HepG2 (cell line): ENCODE measurements around the gene MAP3K2.

ENCODE experiments used
- ATF7 ChIP-seq, 2 experiments: fragments of 450-650 bp in 1 of 2; sonication (generic) in 1 of 2; formaldehyde crosslinking in 1 of 2; IDR thresholded peaks; 2 replicates each; pipeline versions ENCODE4 v1.4.0 to v1.6.1; 2016 to 2020; ENCODE audit warnings: antibody characterized with exemption in 1 of 2, mild to moderate bottlenecking in 1 of 2, missing genetic modification reagents in 1 of 2
- BRD4 ChIP-seq: sonication (generic); formaldehyde crosslinking; IDR thresholded peaks from 2 replicates; pipeline ENCODE4 v1.4.0; 2020; ENCODE audit warnings: missing genetic modification reagents
- ZNF263 ChIP-seq: sonication (generic); formaldehyde crosslinking; IDR thresholded peaks from 2 replicates; pipeline ENCODE4 v1.4.0; 2020; ENCODE audit warnings: missing genetic modification reagents
- ZNF766 ChIP-seq: sonication (generic); formaldehyde crosslinking; IDR thresholded peaks from 2 replicates; pipeline ENCODE4 v1.5.0; 2020; ENCODE audit warnings: missing genetic modification reagents, borderline replicate concordance
- TF ChIP-seq, protein P1 (sequence below): IDR thresholded peaks from 2 replicates; pipeline ENCODE4 v1.6.1; 2016; ENCODE audit warnings: low read depth
- TF ChIP-seq, protein P2 (sequence below): sonication (generic); formaldehyde crosslinking; IDR thresholded peaks from 2 replicates; pipeline ENCODE4 v1.5.0; 2020; ENCODE audit warnings: missing genetic modification reagents
- TF ChIP-seq, protein P3 (sequence below): fragments of 450-650 bp; IDR thresholded peaks from 2 replicates; pipeline ENCODE4 v1.6.1; 2017; ENCODE audit warnings: mild to moderate bottlenecking

DNA sequence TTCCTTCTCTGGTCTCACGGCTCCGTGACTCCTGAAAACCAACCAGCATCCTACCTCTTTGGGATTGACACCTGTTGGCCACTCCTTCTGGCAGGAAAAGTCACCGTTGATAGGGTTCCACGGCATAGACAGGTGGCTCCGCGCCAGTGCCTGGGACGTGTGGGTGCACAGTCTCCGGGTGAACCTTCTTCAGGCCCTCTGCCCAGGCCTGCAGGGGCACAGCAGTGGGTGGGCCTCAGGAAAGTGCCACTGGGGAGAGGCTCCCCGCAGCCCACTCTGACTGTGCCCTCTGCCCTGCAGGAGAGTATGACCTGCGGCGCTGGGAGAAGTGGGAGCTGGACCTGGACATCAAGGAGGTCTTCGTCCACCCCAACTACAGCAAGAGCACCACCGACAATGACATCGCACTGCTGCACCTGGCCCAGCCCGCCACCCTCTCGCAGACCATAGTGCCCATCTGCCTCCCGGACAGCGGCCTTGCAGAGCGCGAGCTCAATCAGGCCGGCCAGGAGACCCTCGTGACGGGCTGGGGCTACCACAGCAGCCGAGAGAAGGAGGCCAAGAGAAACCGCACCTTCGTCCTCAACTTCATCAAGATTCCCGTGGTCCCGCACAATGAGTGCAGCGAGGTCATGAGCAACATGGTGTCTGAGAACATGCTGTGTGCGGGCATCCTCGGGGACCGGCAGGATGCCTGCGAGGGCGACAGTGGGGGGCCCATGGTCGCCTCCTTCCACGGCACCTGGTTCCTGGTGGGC, 40.5 kb upstream of the MAP3K2 start:
- no peak for TF ChIP-seq ZNF766 (CRISPR knock-in tag)
- no peak for TF ChIP-seq ATF7 (IDR thresholded peaks at IDR 0.05)
- TF ChIP-seq ATF7 (CRISPR knock-in tag; IDR thresholded peaks at IDR 0.05): no peak
- TF ChIP-seq, protein P1, sequence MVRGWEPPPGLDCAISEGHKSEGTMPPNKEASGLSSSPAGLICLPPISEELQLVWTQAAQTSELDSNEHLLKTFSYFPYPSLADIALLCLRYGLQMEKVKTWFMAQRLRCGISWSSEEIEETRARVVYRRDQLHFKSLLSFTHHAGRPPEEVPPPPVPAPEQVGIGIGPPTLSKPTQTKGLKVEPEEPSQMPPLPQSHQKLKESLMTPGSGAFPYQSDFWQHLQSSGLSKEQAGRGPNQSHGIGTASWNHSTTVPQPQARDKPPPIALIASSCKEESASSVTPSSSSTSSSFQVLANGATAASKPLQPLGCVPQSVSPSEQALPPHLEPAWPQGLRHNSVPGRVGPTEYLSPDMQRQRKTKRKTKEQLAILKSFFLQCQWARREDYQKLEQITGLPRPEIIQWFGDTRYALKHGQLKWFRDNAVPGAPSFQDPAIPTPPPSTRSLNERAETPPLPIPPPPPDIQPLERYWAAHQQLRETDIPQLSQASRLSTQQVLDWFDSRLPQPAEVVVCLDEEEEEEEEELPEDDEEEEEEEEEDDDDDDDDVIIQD (CRISPR knock-in tag): no peak
- TF ChIP-seq, protein P2, sequence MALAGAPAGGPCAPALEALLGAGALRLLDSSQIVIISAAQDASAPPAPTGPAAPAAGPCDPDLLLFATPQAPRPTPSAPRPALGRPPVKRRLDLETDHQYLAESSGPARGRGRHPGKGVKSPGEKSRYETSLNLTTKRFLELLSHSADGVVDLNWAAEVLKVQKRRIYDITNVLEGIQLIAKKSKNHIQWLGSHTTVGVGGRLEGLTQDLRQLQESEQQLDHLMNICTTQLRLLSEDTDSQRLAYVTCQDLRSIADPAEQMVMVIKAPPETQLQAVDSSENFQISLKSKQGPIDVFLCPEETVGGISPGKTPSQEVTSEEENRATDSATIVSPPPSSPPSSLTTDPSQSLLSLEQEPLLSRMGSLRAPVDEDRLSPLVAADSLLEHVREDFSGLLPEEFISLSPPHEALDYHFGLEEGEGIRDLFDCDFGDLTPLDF (CRISPR knock-in tag): no peak
- TF ChIP-seq, protein P3, sequence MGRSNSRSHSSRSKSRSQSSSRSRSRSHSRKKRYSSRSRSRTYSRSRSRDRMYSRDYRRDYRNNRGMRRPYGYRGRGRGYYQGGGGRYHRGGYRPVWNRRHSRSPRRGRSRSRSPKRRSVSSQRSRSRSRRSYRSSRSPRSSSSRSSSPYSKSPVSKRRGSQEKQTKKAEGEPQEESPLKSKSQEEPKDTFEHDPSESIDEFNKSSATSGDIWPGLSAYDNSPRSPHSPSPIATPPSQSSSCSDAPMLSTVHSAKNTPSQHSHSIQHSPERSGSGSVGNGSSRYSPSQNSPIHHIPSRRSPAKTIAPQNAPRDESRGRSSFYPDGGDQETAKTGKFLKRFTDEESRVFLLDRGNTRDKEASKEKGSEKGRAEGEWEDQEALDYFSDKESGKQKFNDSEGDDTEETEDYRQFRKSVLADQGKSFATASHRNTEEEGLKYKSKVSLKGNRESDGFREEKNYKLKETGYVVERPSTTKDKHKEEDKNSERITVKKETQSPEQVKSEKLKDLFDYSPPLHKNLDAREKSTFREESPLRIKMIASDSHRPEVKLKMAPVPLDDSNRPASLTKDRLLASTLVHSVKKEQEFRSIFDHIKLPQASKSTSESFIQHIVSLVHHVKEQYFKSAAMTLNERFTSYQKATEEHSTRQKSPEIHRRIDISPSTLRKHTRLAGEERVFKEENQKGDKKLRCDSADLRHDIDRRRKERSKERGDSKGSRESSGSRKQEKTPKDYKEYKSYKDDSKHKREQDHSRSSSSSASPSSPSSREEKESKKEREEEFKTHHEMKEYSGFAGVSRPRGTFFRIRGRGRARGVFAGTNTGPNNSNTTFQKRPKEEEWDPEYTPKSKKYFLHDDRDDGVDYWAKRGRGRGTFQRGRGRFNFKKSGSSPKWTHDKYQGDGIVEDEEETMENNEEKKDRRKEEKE: no peak
- TF ChIP-seq BRD4 (CRISPR knock-in tag): no peak
- TF ChIP-seq ZNF263 (CRISPR knock-in tag): no peak
